Stimulated activated naive CD4-positive, alpha-beta T cell (primary cell): Measurements from ENCODE around the gene FAM217B.
A peak's percentile ranks its signal among the peaks of the same experiment; 100 is the strongest.

Experiments
- DNase-seq, 6 experiments: peaks; one replicate each; lab custom pipeline; 2025; lab: John Stamatoyannopoulos, UW

The FAM217B gene, protein sequence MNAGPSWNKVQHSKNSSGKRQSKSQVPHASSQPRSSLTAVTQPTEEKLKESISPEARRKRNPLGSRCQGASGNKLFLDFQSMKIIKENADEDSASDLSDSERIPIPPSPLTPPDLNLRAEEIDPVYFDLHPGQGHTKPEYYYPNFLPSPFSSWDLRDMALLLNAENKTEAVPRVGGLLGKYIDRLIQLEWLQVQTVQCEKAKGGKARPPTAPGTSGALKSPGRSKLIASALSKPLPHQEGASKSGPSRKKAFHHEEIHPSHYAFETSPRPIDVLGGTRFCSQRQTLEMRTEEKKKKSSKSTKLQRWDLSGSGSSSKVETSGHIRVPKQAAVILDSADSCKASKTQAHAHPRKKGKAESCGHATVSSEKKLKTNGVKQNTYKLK

DNA sequence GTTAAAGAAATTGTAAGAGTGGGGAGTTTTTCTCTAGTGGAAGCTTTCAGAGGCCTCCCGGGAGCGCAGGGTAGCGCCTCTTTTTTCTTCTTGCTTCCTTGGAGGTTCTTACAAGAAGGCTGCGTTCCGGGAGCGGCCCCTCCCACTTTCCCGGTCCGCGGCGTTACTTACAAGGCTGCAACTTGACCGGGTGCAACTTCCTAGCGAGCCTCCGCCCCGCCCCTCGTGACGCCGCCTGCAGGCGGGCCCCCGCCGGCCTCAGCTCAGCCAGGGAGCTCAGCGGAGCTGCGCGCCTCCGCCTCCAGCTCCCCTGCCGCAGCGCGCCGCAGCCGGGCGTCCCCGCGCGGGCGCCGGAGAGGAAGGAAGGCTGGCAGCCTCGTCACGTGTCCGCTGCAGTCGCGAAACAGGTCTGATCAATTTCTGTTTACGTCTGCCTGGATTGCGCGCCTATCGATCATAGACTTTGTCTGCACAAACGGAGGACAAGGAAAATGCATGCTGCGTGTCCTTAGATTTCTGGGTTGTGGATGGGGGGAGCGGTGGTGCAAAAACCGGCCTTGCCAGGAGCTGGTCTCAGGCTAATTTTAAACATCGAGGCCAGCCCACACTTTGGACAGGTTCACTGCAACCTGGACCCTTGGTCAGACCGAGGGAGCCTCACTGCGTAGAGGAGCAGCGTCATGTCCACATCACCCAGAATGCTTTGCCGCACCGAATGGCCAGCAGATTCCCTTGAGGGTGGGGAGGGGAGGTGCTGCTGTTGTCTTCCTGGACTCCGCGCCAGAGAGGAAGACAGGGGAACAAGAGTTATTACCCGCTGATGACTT lies at the start of gene FAM217B, which contains the start of gene PPP1R3D:
FAM217B (plus strand) TSS at position 261 of the 827 bp plus-strand sequence. CDS start 3,555 bp downstream, outside the sequence.
PPP1R3D (minus strand) TSS at position 177 of the 827 bp plus-strand sequence. CDS start 374 bp downstream, outside the sequence.
- peak; percentile 74 to 86 (median 82) for DNase-seq

DNA sequence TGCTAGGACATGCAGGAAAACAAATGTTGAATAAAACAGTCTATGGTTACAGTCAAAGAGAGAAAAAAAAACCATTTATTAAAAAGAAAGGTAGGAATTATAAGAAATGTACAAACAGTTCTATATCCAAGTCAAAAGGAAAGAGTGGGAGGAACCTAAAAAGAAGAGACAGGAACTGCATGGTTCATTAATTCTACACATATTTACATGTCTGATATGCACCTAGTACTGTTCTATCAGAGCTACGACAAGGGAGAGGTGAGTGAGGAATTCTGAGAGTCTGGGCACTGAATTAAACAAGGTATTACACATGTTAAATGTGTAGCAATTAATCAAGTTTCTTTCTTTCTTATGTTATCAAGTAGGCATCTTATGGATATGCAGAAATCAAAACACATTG lies 48.6 kb upstream of the FAM217B start:
- DNase-seq = no peak

DNA sequence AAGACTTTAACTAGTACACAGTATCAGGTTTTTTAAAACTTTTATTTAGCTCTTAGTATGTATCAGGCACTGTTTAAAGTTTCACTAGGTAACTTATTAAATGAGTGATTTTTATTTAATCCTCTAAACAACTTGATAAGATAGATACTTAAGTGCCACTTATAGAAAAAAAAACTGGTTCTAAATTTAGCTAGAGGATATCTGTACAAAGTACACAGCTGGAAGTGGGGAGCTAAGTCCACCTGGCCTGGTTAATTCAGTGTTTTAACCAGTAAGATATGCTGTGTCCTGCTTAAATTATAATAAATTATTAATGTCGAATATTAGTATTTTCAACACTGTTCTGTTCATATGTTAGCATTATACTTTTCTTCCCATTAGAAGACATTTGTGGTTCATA lies 44.3 kb upstream of the FAM217B start:
- DNase-seq = no peak

DNA sequence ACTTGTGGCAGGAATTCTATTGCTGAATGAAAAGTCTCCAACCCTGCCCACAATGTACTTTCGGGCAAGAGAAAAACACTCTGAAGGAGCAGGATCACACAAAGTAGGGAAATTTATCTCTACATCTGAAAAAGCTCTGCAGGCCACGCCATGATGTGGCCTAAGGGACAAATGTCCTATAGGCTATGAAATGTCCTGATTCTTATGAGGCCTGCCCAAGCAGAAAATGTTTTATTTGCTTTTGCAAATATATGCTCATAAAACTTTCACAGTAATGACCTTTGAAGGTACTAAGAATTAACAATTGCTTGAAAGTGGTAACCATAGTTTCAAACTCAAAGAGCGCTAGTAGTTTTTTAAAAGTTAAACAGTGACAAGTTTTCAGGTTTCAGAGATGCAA lies 37.7 kb upstream of the FAM217B start:
- DNase-seq = no peak

DNA sequence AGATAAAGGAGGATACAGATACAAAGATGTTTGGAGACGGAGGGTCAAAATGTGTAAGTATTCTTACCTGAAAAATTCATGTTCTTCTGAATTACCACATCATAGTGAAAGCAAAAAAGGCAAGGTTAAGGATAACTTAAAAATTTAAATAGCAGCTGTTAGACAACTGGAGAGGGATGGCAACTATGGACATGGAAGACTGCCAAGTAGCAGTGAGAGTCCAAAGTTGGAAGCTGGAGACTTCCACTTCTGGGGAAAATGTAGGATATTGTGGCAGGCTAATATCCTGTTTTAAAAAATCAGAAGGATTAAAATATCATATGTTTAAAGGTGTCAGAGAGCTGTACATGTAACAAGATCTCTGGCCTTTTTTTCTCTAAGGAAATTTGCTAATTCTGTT lies 36.6 kb upstream of the FAM217B start:
- DNase-seq = no peak

DNA sequence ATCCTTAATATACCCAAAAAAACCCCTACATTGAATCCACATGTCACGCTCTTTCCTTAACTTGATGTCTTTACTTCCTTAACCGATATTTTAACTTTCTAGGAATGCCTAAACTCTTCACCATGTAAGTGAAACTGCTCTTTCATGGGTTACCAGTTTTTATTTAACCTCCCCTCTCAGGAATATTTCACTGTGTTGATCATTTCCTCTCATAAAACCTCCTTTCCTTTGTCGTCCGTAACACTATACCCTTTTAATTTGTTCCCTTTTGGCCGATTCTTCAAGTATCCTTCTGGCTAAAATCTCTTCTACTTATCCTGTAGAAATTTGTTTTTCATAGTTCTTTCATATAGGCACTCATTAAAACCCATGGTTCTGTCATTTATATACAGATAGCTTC lies 31.3 kb upstream of the FAM217B start:
- no peak for DNase-seq

DNA sequence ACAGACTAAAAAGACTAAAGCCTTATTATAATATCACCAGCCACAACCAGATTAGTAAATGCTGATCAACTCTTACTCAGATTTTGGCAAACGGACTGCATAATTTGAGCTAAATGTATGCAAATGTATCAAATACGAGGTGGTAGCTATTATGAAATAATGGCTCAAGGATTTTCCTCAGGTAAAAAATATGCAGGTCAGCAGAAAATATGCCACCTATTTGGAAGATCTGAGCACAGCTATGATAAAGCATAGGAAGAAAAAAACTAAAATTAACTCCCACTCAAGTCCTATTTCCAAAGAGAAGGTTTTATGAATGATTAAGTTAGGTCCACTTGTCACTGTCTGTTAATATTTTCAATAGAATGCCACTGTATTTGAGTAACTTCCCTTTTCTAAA lies 29.1 kb upstream of the FAM217B start:
- no peak for DNase-seq

DNA sequence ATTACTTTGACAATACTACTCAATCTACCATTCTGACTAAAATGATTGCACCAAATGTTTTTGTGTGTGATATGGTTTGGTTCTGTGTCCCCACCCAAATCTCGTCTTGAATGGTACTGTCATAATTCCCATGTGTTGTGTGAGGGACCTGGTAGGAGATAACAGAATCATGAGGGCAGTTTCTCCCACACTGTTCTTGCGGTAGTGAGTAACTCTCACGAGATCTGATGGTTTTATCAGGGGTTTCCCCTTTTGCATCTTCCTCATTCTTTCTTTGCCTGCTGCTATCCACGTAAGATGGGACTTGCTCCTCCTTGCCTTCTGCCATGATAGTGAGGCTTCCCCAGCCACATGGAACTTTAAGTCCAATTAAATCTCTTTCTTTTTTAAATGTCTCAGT lies 27.6 kb upstream of the FAM217B start:
- no peak for DNase-seq

DNA sequence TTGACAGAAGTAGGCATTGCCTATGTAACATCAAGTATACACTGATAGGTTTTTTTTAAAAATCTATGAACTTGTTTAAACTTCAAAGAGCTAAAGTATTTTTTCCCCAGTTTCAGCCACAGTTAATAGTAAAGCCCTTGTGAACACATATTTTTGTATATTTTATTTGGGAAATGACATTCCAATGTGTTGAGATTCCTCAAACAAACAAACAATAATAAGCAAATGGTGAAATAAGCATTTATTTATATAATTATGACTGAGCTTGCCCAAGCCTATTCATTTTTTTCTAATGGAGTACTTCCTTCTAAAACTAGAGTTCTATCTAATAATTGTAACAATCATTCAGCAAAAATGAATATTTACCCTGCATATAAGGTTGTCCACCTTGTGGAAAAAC lies 19.2 kb upstream of the FAM217B start:
- no peak for DNase-seq

DNA sequence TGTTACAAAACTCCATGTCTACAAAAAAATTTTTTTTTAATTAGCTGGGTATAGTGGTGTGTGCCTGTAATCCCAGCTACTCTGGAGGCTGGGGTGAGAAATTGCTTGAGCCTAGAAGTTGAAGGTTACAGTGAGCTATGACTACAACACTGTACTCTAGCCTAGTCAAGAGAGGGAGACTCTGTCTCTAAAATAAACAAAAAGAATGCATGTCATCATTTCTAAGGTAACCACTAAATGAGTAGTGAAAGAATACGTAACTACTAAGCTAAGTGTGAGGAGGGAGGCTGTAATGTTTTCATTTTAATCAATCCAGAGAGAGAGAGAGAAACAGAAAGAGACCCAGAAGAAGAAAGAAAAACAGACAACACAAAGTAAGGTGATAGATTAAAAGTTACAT lies 16.7 kb upstream of the FAM217B start:
- no peak for DNase-seq

DNA sequence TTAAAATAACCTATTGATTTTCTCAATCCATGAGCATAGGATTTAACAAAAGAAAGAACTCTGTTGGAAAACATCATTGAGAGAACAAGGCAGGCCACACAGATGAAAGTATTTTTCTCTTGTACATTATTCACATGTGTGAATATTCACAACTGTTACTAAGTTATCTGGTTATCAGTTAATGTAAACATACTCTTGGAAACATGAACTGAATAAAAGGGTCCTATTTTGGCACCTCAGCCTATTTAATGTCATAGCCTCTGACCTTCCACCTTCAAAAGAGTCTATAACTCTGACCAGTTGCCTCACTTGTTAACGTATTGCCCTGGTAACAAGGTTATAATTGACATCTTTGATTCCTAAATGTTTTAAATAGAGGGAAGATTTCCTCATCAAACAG lies 14.8 kb upstream of the FAM217B start:
- no peak for DNase-seq

DNA sequence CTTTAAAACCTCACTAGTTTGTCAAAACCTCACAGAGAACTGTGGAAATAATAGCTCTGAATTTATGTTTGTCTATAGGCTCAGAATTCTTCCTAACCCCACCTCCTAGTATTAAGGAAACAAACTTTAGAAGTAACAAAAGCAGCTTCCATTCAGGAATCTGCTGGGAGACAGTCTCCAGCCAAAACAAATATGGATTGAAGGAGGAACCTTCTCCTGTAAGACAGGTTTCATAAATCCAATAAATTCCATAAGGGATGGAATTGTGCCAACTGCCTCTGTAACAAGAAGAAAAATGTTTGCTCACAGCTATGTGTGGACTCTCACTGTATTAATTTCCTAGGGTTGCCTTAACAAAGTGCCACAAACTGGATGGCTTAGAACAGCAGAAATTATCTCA lies 14.3 kb upstream of the FAM217B start:
- no peak for DNase-seq

DNA sequence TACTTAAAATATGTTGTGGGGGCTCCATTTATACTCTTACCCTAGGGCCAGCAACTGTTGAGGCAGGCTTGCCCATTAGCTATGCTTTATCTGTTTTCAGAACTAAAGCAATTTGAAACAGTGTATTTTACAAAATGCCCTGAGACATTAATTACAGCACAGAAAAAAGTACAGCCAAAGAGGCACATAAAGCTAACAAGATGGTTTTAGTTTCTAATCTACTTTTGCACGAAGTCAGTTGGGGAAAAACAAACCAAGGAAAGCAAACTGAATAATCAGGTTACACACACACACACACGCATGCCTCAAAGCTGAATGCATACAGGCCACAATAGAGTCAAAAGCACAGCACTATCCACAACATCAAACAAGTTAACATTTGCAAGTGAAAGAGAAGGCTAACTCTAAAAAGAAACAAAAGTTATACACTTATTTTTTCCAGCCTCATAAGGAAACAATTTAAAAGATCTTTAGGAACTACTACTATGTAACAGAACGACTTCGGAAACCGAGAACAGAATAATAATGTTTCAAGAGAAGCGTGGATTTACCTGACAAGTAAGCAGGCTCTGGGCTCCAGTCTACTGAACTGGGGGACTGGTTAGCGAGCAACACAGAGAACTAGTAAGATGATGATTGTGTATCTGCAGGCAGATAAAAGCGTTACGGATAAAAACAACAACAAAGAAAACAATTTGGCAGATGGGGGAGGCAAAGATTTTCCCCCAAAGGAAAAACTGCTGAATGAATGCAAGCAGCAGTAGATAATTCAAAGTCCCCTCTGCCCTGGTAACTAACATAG lies 8.5 kb upstream of the FAM217B start:
- DNase-seq = no peak

DNA sequence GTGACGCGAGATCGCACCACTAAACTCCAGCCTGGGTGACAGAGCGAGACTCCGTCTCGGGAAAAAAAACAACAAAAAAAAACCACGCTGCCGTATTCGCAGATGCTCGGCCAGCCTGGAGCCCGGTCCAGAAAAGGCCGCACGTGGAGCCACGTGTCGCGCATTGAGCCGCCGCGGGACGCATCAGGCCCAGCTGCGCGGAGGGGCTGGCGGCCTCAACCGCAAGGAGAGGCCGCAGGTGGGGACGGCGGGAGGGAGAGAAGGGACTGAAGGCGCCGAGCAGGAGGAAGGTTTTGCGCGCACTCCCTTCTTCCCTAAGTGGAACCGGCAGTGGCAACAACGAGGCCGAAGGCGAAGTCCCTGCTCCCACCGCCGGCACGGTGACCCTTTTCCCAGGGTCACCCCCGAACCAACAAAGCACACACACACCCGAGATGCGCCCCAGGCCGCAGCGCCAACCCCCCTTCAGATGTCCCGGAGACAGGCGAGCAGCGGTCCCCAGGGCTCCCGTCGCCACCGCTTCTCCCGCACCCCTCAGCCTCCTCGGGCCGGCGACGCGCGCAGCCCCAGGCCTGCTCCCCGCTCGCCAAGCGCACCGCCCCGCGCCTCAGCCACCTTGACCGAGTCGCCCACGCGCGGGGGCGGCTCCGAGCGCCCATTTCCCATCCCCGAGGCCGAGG lies 7.4 kb upstream of the FAM217B start:
- DNase-seq = no peak

DNA sequence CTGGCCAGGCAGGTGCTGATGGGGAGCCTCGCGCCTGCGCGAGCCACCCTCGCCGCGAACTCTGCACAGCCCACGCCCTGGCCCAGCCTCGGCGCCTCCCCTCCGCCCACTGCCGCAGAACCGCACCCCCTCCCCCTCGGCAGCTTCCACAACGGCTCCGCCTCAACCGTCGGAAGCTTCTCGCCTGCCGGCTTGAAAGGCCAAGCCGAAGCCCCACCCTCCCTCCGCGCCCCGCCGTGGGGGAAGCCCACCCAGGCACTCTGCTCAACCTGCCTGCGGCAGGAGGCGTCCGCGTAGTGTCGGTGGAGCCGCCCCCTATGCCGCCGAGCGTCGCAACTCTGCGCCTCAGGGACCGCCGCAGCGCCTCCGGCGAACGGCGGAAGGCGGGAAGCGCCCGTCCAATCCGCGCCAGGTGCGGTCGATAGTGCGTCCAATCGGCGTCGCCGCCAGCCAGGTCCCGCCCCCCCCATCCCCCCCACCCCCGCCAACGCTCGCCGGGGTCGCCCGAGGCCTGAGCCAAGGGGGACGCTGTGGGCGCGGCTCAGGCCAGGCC lies 6.8 kb upstream of the FAM217B start, which contains the start of gene SYCP2:
SYCP2 (minus strand) TSS at position 342 of the 553 bp plus-strand sequence. CDS start 11,224 bp downstream, outside the sequence.
- DNase-seq = peak; percentile 44 to 81 (median 60)

DNA sequence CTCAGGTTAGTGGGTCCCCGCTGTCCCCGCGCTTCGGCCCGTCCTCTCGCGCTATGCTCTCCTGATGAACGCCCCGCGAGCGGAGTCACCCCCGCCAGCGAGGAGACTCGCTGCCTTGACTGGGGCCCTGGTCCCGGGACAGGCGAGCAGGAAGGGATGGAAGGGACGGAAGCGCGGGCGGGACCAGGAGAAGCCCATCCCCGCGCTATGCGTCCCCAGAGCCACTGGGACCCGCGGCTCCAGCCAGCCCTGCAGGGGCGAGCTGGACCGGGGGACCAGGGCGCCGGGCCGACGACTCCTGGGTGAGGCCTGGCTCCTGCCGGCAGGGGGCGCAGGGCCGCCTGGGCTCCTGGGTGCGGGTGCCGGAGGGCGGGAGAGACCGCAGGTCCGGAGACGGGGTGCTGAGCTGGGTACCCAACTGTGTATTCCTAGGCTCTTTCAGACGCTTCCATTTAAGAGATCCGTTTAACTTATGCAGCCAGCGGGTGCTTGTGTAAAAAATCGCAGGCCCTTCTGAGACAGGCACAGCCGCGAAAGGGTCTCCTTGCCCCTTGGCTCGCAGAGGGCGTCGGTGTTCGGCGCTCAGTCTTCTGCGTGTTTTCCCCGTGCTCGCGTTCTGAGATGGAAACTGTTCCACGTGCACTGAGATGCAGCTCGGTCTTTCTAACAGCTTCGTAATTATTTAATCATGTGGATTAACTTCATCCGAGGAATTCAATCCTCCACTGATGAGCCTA lies 6.2 kb upstream of the FAM217B start:
- peak; percentile 43 to 84 (median 70) for DNase-seq

DNA sequence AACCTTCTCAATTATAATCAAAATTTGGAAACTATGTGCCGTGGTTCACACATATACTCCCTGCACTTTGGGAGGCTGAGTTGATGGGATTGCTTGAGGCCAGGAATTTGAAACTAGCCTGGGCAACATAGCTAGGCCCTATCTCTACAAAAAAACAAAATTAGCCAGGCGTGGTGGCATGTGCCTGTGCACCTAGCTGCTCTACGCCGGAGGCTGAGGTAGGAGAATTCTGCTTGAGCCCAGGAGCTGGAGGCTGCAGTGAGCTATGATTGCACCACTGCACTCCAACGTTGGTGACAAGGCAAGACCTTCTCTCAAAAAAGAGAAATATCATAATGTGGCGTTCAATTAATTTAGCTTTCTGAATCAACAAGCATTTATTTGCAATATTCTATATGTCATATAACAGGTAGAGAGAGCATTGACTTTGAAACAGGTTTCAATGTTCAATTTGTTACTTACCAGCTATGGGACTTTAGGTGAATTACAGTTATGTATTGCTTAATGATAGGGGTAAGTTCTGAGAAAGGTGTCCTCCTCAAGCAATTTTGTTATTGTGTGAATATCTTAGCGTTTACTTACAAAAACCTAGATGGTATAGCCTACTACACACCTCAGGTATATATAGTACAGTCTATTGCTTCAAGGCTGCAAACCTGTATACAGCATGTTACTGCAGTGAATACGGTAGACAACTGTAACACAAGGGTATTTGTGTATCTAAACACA lies 4.6 kb upstream of the FAM217B start:
- DNase-seq = no peak

DNA sequence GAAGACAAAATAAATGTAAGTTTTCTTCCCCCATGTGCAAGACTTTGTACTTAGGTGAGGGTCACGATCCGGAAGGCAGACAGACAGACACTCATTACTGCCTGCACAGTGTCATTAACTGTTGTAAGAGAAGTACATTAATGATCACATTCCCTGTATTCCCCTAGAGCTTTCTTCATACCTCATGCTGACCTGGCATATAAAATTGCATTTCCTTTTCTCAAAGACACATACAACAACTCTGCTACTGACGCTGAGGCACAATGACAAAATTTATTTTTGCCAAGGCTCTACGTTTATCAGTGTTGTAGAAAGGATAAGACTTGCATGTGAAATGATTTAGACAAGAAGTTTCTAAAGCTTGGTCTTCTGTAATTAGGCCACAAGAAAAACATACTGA lies 3.8 kb upstream of the FAM217B start:
- no peak for DNase-seq

DNA sequence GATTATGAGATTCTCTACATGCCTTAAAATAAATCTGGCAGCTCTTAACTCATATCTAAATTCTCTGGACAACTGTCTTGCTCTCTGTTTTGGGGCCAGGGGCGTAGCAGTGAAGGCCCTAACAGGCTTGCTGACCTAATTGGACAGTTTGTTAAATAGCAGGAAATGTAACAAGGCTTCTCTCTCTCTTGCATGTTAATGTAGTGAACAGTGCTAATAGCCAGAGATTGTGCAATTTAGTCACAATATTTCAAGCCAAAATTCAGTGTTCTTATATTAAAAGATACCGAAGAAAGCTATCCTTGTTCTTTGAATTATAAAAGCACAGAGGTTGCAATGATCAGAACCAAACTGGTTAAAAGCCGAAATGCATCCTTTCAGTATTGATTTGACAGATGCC lies 3.0 kb upstream of the FAM217B start:
- DNase-seq = no peak

DNA sequence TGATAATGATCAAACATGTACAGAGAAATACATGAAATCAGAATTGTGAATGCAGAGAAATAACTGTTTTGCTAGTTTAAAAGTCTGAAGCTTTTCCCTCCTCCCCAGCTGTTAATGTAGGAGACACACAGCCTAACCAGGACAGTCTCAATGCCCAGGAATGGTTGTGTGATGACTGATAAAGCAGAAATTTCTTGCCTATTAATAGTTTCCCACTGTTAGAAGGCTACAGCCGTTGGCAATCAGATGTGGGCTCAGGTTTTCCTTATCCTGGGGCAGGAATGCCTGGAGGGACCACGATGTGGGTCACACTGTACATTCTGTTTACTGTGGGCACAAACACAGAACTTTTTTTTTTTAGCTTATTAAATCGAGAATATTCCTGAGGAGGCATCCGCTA lies 2.0 kb upstream of the FAM217B start:
- DNase-seq = no peak
